ENCODE data around the gene RPL3.

- TF ChIP-seq POLR2A (IDR thresholded peaks at IDR 0.05; ENCODE audit: low read depth), result no peak
- TF ChIP-seq CTCF (IDR thresholded peaks at IDR 0.05), result no peak
- no peak for TF ChIP-seq POLR2AphosphoS5 (IDR thresholded peaks at IDR 0.05)
- no peak for TF ChIP-seq EP300 (IDR thresholded peaks at IDR 0.05)
Observed at GRCh38 chr22:39317084-39317774, 2.2 kb downstream of the RPL3 start.

All from esophagus muscularis mucosa (tissue), 4 donors.